Astrocyte of the cerebellum (primary cell): ENCODE data around the gene KRTAP4-12.
"Not testable (repeated sequence)": the region's sequence is repeated elsewhere in the genome, so short reads cannot be mapped to it uniquely, and the experiment has no call there.

Experiments
- DNase-seq: peaks from one replicate; pipeline ENCODE4 v3.0.0-alpha.2; 2011; ENCODE audit warnings: low read depth
- H3K4me3 ChIP-seq: 2 replicates; pipeline ENCODE4 v1.5.1; 2011; ENCODE audit warnings: mild to moderate bottlenecking, low read depth, low read length, moderate library complexity
- in situ Hi-C: cut with HindIII; loops from 2 replicates; pipeline ENCODE4 v1.10.0; 2017; ENCODE audit warnings: low sequenced_read_pairs
- TF ChIP-seq, protein P1 (sequence below): IDR thresholded peaks from 2 replicates; pipeline ENCODE4 v1.5.1; 2012; ENCODE audit warnings: low read length, low read depth, moderate library complexity, mild to moderate bottlenecking; ENCODE audit errors: missing control alignments

Gene KRTAP4-12

DNA sequence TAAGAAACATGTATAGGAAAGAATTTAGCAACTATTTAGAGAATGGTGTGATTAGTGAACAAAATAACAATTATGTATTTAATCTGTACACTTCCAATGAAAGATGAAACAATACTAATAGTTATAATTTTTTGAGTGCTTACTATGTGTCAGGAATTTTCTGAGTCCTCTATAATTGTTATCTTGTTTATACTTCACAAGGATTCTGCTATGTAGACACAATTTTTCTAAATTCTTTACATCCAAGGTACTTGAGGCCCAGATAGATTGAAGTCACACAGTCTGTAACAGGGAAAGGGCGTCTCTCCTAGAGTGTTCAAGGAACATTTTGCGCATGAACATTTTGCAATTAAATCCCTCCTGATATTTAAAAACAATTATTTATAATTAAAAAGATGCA lies 1.1 kb upstream of the KRTAP4-12 start:
- H3K4me3 ChIP-seq = no peak overlapping the region
- in situ Hi-C loops = no loop called here
- DNase-seq = no peak
- TF ChIP-seq, protein P1, sequence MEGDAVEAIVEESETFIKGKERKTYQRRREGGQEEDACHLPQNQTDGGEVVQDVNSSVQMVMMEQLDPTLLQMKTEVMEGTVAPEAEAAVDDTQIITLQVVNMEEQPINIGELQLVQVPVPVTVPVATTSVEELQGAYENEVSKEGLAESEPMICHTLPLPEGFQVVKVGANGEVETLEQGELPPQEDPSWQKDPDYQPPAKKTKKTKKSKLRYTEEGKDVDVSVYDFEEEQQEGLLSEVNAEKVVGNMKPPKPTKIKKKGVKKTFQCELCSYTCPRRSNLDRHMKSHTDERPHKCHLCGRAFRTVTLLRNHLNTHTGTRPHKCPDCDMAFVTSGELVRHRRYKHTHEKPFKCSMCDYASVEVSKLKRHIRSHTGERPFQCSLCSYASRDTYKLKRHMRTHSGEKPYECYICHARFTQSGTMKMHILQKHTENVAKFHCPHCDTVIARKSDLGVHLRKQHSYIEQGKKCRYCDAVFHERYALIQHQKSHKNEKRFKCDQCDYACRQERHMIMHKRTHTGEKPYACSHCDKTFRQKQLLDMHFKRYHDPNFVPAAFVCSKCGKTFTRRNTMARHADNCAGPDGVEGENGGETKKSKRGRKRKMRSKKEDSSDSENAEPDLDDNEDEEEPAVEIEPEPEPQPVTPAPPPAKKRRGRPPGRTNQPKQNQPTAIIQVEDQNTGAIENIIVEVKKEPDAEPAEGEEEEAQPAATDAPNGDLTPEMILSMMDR = no peak

DNA sequence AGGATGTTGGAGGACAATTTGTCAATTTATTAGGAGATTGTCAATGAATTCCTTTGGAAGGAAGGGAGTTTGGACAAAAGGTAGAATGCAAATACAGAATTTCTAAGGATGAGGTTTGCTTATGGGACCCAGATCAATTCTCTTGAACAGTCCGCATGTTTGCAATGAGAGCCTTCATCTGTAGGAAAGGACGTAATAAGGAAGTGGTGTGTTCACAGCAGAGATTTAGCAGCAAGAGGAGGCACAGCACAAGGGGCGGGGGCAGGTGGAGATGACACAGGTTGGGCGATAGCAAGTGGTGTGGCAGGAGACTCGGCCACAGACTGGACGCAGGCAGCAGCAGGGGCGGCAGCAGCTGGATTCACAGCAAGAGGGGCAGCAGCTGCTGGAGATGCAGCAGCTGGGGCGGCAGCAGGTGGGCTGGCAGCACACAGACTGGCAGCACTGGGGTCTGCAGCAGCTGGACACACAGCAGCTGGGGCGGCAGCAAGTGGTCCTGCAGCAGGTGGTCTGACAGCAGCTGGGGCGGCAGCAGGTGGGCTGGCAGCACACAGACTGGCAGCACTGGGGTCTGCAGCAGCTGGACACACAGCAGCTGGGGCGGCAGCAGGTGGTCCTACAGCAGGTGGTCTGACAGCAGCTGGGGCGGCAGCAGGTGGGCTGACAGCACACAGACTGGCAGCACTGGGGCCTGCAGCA lies 541 bp downstream of the KRTAP4-12 start:
- in situ Hi-C loops, H3K4me3 ChIP-seq, DNase-seq: not testable (repeated sequence)

DNA sequence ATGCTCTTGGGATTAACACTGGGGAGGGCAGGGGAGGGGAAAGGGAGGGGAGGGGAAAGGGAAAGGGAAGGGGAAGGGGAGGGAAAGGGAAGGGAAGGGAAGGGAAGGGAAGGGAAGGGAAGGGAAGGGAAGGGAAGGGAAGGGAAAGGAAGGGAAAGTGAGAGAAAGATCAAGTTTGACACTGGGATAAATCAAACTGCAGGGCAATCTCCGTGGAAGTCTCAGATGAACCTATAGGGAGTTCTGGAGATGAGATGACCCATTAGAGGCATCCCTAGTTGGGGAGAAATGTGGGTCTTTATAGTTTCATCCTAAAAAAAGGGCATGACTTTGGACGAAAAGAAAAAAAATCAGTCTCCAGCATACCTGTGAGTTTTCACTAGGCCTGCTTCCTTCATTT lies 2.2 kb downstream of the KRTAP4-12 start:
- in situ Hi-C loops = no loop called here

DNA sequence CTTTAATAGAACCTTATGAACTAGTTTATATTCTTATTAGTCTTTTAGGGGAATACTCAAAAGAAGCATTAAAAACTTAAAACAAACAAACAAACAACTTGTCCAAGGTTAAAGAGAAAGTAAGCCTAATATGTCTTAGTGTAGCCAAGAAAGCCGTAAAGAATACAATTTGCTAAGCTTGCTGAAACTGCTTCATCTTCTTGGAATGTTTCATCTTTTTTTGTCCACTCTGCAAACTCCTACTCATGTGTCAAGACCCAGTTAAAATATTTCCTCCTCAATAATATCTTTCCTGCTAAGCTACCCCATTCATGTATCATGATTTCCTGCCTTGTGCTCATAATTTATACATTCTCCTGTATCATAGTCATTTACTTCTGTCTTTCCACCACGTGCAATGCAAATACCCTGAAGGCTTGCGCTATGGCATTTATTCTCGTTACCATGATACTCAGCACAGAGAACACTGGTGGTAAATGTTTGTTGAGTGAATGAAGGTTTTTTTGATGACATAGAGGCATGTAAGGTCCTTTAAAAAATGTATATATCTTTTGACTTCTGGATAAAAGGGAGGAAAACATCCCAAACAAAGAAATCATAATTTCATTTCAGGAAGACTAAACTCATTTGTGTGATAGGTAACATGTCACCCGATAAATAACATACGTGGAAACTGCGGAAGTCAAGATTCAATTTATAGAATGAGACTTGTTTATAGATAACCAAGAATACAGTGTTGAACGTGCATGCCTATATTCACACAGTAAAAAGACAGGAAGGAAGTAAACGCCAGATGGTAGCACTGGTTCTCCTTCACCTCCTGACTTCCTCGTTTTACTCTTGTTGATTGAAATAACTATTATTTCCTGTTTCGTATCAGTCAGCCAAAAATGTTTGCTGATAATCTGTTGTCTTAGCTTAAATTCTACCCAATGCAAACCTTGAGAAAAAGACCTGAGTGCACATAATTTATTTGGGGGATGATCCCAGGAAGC lies 4.0 kb downstream of the KRTAP4-12 start:
- H3K4me3 ChIP-seq, DNase-seq, in situ Hi-C loops: not testable (repeated sequence)

More for the DNA sequence above, 2.2 kb downstream of the KRTAP4-12 start:
- no peak overlapping the region for H3K4me3 ChIP-seq
- TF ChIP-seq, protein P1 = no peak
- DNase-seq = no peak

DNA sequence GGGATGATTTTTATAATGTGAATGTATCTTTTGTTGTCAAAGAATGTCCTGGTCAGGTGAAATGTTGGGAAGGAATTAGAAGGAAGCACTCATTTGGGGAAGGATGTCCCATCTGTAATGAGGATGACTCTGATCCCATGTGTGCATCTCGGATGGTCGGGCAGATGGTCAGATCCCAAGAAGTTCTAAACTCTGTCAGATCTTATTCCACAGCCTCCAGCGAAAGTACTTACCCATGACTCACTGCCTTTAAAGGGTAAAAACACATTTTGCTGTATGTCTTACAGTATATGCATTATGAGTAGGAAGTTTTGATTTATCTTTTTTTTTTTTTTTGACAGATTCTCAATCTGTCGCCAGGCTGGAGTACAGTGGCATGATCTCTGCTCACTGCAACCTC lies 5.3 kb downstream of the KRTAP4-12 start:
- in situ Hi-C loops = no loop called here
- no peak overlapping the region for H3K4me3 ChIP-seq
- TF ChIP-seq, protein P1 = no peak
- no peak for DNase-seq

DNA sequence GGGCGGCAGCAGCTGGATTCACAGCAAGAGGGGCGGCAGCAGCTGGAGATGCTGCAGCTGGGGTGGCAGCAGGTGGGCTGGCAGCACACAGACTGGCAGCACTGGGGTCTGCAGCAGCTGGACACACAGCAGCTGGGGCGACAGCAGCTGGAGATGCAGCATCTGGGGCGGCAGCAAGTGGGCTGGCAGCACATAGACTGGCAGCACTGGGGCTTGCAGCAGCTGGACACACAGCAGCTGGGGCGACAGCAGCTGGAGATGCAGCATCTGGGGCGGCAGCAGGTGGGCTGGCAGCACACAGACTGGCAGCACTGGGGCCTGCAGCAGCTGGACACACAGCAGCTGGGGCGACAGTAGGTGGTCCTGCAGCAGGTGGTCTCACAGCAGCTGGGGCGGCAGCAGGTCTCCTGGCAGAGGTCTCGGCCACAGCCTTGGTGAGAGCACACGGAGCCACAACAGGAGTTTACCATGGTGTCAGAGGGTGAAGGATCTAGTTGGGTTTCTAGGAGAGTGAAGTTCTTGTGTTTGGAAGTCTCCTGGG lies 6.1 kb downstream of the KRTAP4-12 start, which contains the start of gene KRTAP4-11:
Gene KRTAP4-11 (minus strand): TSS at position 528 of the 541 bp plus-strand sequence. CDS start 58 bp downstream, at position 470.
- in situ Hi-C loops, DNase-seq: not testable (repeated sequence)

DNA sequence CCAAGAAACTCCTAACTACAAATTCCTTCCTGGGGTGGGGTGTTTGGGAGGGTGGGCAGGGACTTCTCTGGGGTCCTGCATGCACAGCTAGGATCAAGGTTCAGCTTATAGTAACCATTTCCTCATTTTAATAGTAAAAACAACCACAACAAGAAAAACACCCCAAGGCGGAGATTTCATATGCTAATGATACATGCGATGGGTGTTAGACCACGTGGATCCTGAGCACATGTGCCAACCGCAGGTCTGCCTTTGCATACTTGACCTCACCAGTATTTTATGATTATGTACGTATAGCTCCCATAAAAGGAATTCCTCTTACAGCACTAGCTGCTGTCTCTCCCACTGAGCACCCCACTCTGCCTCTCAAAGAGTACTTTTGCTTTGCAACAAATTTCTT lies 7.7 kb downstream of the KRTAP4-12 start:
- DNase-seq = no peak
- in situ Hi-C loops = no loop called here
- TF ChIP-seq, protein P1 = no peak
- no peak overlapping the region for H3K4me3 ChIP-seq

More for the DNA sequence above, 6.1 kb downstream of the KRTAP4-12 start, which contains the start of gene KRTAP4-11:
- H3K4me3 ChIP-seq = not testable (repeated sequence)
